Endodermal cell (in vitro differentiated cells): ENCODE results near the gene KLF6. TPM values are rescaled to one million over a fixed set of nuclear protein-coding genes. Genes with fewer than 3 reads are reported as not detected.
A peak's percentile ranks its signal among the peaks of the same experiment; 100 is the strongest.

ENCODE experiments used
- DNase-seq: peaks from one replicate; pipeline ENCODE4 v3.0.0-alpha.2; 2017
- H3K27ac ChIP-seq: 2 replicates; pipeline ENCODE4 v1.5.1; 2013; ENCODE audit warnings: mild to moderate bottlenecking, low read depth, low read length, moderate library complexity
- H3K27me3 ChIP-seq: 2 replicates; pipeline ENCODE4 v1.6.1; 2013; ENCODE audit warnings: mild to moderate bottlenecking, low read length, moderate library complexity; ENCODE audit not compliant: insufficient read depth, control insufficient read depth, poor library complexity, severe bottlenecking
- H3K36me3 ChIP-seq: 2 replicates; pipeline ENCODE4 v1.7.0; 2013; ENCODE audit warnings: mild to moderate bottlenecking, low read length, moderate library complexity; ENCODE audit not compliant: control insufficient read depth, insufficient read depth
- H3K4me1 ChIP-seq: one replicate; pipeline ENCODE4 v1.7.0; 2013; ENCODE audit warnings: low read length; ENCODE audit not compliant: control insufficient read depth, insufficient read depth
- H3K4me3 ChIP-seq: 2 replicates; pipeline ENCODE4 v1.5.1; 2013; ENCODE audit warnings: mild to moderate bottlenecking, low read length, moderate library complexity
- H3K9ac ChIP-seq: 2 replicates; pipeline ENCODE4 v1.6.1; 2013; ENCODE audit warnings: mild to moderate bottlenecking, low read length, moderate library complexity; ENCODE audit not compliant: poor library complexity, severe bottlenecking; ENCODE audit errors: extremely low read depth
- H3K9me3 ChIP-seq: 2 replicates; pipeline ENCODE4 v1.6.1; 2013; ENCODE audit warnings: mild to moderate bottlenecking, low read length, moderate library complexity; ENCODE audit not compliant: control insufficient read depth
- H3K27ac Mint-ChIP-seq: 2 replicates; pipeline ENCODE4 v1.8.0; 2020; ENCODE audit warnings: mixed read lengths
- H3K27me3 Mint-ChIP-seq: 2 replicates; pipeline ENCODE4 v1.8.0; 2021; ENCODE audit warnings: mild to moderate bottlenecking, mixed read lengths; ENCODE audit not compliant: insufficient read depth
- H3K36me3 Mint-ChIP-seq: 2 replicates; pipeline ENCODE4 v1.8.0; 2020; ENCODE audit warnings: low read depth, mixed read lengths
- H3K4me1 Mint-ChIP-seq: 2 replicates; pipeline ENCODE4 v1.8.0; 2020; ENCODE audit warnings: mixed read lengths
- H3K4me3 Mint-ChIP-seq: 2 replicates; pipeline ENCODE4 v1.8.0; 2020; ENCODE audit warnings: mild to moderate bottlenecking, moderate library complexity, mixed read lengths
- H3K9me3 Mint-ChIP-seq: 2 replicates; pipeline ENCODE4 v1.8.0; 2020; ENCODE audit warnings: mild to moderate bottlenecking, mixed read lengths
- WGBS, 2 experiments: methylation state at CpG; one replicate each; pipeline versions ENCODE4 v1.1.5 to v1.1.7; 2013; ENCODE audit warnings: missing lambda C conversion rate in 2 of 2, mixed read lengths in 1 of 2; ENCODE audit not compliant: insufficient coverage in 1 of 2, insufficient read length in 1 of 2; 5-methylcytosine and 5-hydroxymethylcytosine counted together
- long read RNA-seq, 4 experiments: library from polyadenylated mRNA in 2 of 4; library from RNA in 1 of 4; library from capped mRNA in 1 of 4; stranded (forward) in 3 of 4; unstranded in 1 of 4; transcript quantifications; one replicate each; pipeline ENCODE4 v2.0.0, GENCODE V29; 2020 to 2021; ENCODE audit warnings: inconsistent platforms in 1 of 4
- polyA plus RNA-seq, 2 experiments: library from polyadenylated mRNA; stranded (reverse); fragments of 50-300 nt; gene quantifications; one replicate each; pipeline ENCODE4 v1.2.3, GENCODE V29; 2013
- total RNA-seq, 2 donors: library from RNA; stranded (reverse); fragmentation: NEBNext Ultra II Directional in 1 of 2; extraction: Animal tissue kit (Norgen Biotek cat#: 25700) in 1 of 2; gene quantifications; 2 replicates in 1 of 2; 3 replicates in 1 of 2; pipeline ENCODE4 v1.2.1, GENCODE V29; 2021
- TF ChIP-seq, protein P1 (sequence below): fragments of 200-600 bp; sonication (generic); conservative IDR thresholded peaks from 2 replicates; pipeline ENCODE4 v1.5.0; 2021; ENCODE audit warnings: antibody characterized with exemption, mild to moderate bottlenecking

The KLF6 gene
- total RNA-seq, result 10 to 100 TPM; 59.0 to 71.2 TPM
- polyA plus RNA-seq (2013, experiment 1 of 2), result 36.4 TPM
- 43.6 TPM for polyA plus RNA-seq (2013, experiment 2 of 2)
- long read RNA-seq, experiment 1, full-length matches to known transcripts, result 3 of 15 reads
- long read RNA-seq, experiment 1, partial matches to known transcripts, result 0 of 15 reads
- long read RNA-seq, experiment 1, other reads (novel, unspliced or antisense), result 12 of 15 reads
- long read RNA-seq, experiment 2, full-length matches to known transcripts, result 119 of 149 reads
- long read RNA-seq, experiment 2, partial matches to known transcripts, result 5 of 149 reads
- long read RNA-seq, experiment 2, other reads (novel, unspliced or antisense), result 25 of 149 reads
- long read RNA-seq, experiment 3, full-length matches to known transcripts, result 256 of 308 reads
- long read RNA-seq, experiment 3, partial matches to known transcripts, result 6 of 308 reads
- long read RNA-seq, experiment 3, other reads (novel, unspliced or antisense), result 46 of 308 reads
- long read RNA-seq, experiment 4, full-length matches to known transcripts, result 40 of 78 reads
- long read RNA-seq, experiment 4, partial matches to known transcripts, result 2 of 78 reads
- long read RNA-seq, experiment 4, other reads (novel, unspliced or antisense), result 36 of 78 reads

- H3K9me3 Mint-ChIP-seq, result peaks cover under 1% of the 10 kb centered on the region
- H3K4me1 ChIP-seq, result peaks cover 10% of the 10 kb centered on the region
Observed at GRCh38 chr10:3784510-3785250, at the start of gene KLF6. TSS of gene KLF6 (minus strand) at chr10:3785209. CDS start at chr10:3785014, 195 bp downstream.

GRCh38 chr10:3834404-3834803 is 49.4 kb upstream of the KLF6 start:
- no peaks in the 10 kb centered on the region for H3K27me3 Mint-ChIP-seq
- Histone ChIP-seq H3K9ac (no peak overlapping the region), H3K27ac (no peak overlapping the region), H3K4me1 (peaks cover 31% of the 10 kb centered on the region), H3K9me3 (no peaks in the 10 kb centered on the region), H3K36me3 (no peaks in the 10 kb centered on the region), H3K4me3 (no peak overlapping the region), H3K27me3 (no peaks in the 10 kb centered on the region)
- no peak overlapping the region for H3K4me3 Mint-ChIP-seq
- no peak for DNase-seq
- H3K27ac Mint-ChIP-seq, result no peak overlapping the region
- 92 to 96% methylated on average over 4 to 6 of the region's 6 CpGs for WGBS, 2 experiments
- peaks cover 61% of the 10 kb centered on the region for H3K4me1 Mint-ChIP-seq
- no peaks in the 10 kb centered on the region for H3K36me3 Mint-ChIP-seq
- no peaks in the 10 kb centered on the region for H3K9me3 Mint-ChIP-seq
- TF ChIP-seq, protein P1, sequence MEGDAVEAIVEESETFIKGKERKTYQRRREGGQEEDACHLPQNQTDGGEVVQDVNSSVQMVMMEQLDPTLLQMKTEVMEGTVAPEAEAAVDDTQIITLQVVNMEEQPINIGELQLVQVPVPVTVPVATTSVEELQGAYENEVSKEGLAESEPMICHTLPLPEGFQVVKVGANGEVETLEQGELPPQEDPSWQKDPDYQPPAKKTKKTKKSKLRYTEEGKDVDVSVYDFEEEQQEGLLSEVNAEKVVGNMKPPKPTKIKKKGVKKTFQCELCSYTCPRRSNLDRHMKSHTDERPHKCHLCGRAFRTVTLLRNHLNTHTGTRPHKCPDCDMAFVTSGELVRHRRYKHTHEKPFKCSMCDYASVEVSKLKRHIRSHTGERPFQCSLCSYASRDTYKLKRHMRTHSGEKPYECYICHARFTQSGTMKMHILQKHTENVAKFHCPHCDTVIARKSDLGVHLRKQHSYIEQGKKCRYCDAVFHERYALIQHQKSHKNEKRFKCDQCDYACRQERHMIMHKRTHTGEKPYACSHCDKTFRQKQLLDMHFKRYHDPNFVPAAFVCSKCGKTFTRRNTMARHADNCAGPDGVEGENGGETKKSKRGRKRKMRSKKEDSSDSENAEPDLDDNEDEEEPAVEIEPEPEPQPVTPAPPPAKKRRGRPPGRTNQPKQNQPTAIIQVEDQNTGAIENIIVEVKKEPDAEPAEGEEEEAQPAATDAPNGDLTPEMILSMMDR, result no peak

More at GRCh38 chr10:3784510-3785250, at the start of gene KLF6:
- H3K9ac ChIP-seq, result peak within 1 kb of the TSS; percentile 99
- WGBS, 2 experiments, result 0% methylated on average over 30 to 69 of the region's 69 CpGs
- Mint-ChIP-seq H3K4me1 (peaks cover 53% of the 10 kb centered on the region), H3K27ac (peak within 1 kb of the TSS; percentile 99), H3K27me3 (no peaks in the 10 kb centered on the region), H3K36me3 (peaks cover 38% of the 10 kb centered on the region), H3K4me3 (peak within 1 kb of the TSS; percentile 92)
- no peaks in the 10 kb centered on the region for H3K9me3 ChIP-seq
- peak within 1 kb of the TSS; percentile 99 for H3K27ac ChIP-seq
- TF ChIP-seq, protein P1, result no peak
- peaks cover 41% of the 10 kb centered on the region for H3K36me3 ChIP-seq
- H3K4me3 ChIP-seq, result peak within 1 kb of the TSS; percentile 99
- H3K27me3 ChIP-seq, result no peaks in the 10 kb centered on the region
- no peak for DNase-seq

DNA sequence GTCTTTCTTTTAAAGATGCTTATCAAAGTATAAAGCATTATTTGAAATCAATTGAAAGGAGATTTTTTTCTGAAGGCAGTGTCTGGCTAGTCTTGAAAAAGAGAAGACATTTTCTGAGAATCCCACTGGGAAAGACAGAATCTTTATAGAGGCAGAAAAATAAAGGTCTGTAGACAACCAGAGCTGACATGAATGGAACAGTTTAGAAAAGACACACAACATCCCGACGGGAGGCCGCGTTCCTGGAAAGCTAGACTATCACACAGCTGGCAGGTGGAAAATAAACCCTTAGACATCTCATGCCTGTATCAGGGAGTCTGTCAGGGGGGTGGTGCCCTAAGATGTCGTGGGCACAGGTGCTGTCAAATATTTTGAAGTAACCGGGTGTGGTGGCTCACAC is 48.0 kb upstream of the KLF6 start:
- no peak overlapping the region for H3K27ac Mint-ChIP-seq

More for the DNA sequence above, 48.0 kb upstream of the KLF6 start:
- H3K4me1 Mint-ChIP-seq, result peaks cover 71% of the 10 kb centered on the region
- no peak overlapping the region for H3K4me3 Mint-ChIP-seq
- Histone ChIP-seq H3K27me3 (no peaks in the 10 kb centered on the region), H3K27ac (no peak overlapping the region), H3K9ac (no peak overlapping the region), H3K36me3 (no peaks in the 10 kb centered on the region), H3K4me1 (peaks cover 32% of the 10 kb centered on the region), H3K4me3 (no peak overlapping the region), H3K9me3 (no peaks in the 10 kb centered on the region)
- no peaks in the 10 kb centered on the region for H3K36me3 Mint-ChIP-seq
- H3K27me3 Mint-ChIP-seq, result no peaks in the 10 kb centered on the region
- H3K9me3 Mint-ChIP-seq, result no peaks in the 10 kb centered on the region
- no peak for DNase-seq
- TF ChIP-seq, protein P1, result no peak
- WGBS, 2 experiments, result 79 to 95% methylated on average over 6 of the region's 6 CpGs
